GM19099 (cell line): Measurements from ENCODE around the gene KNCN.

Source experiments
- POLR2A ChIP-seq: IDR thresholded peaks from 3 replicates; pipeline ENCODE4 v1.6.1; 2011; ENCODE audit warnings: low read depth; ENCODE audit not compliant: insufficient read length; ENCODE audit errors: extremely low read depth

The KNCN gene

GRCh38 chr1:46537651-46538050 lies 13.8 kb downstream of the KNCN start:
- no peak for TF ChIP-seq POLR2A

DNA sequence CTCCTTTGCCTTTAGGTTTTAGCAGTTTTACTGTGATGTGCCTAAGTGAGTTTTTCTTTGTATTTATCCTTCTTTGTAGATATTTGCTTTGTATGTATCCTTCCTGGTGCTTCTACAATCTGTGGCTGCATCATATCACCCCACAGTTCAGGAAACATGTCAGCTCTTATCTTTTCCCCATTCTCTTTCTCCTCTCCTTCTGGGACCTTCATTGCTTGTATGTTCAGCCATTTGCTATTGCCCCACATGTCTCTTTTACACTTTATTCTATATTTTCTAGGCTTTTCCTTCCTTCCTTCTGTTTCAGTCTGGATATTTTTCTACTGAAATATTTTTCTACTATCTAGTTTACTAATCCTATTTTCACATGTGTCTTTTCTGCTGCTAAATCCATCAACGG lies 14.9 kb downstream of the KNCN start:
- TF ChIP-seq POLR2A: no peak

- no peak for TF ChIP-seq POLR2A
These were observed 16.4 kb downstream of the KNCN start for GRCh38 chr1:46535063-46535462.

DNA sequence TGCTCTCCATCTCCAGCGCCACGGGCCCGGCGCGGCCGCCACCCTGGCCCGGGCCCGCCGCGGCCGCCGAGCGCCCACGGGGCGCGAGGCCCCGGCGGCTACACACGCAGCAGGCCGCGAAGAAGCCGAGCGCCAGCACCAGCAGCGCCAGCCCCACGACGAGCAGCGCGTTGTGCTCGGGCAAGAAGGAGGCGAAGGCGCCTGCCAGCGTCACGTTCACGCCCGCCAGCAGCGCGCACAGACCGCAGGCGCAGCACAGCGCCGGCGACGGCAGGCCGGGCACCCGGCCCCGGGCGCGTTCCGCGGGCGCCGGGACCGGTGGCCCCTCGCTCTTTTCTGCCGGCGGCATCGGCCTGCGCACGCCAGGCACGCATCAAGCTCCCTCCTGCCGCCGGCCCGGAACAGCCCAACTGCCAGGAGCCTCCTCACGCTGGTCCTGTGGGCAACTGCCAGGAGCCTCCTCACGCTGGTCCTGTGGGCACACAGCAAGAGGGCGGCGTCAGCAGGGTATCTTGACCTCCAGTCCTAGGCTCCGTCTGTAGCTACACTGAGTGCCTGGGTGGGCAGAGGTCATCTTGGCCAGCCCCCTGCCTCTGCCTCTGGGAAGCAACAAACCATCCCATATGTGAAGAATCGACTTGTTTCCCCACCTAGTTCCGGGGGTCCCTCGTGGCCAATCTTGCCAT lies 18.1 kb downstream of the KNCN start:
- no peak for TF ChIP-seq POLR2A

- TF ChIP-seq POLR2A: no peak
These were observed 18.8 kb downstream of the KNCN start for GRCh38 chr1:46532498-46533178.

- no peak for TF ChIP-seq POLR2A
These were observed 19.4 kb downstream of the KNCN start for GRCh38 chr1:46532095-46532494.

DNA sequence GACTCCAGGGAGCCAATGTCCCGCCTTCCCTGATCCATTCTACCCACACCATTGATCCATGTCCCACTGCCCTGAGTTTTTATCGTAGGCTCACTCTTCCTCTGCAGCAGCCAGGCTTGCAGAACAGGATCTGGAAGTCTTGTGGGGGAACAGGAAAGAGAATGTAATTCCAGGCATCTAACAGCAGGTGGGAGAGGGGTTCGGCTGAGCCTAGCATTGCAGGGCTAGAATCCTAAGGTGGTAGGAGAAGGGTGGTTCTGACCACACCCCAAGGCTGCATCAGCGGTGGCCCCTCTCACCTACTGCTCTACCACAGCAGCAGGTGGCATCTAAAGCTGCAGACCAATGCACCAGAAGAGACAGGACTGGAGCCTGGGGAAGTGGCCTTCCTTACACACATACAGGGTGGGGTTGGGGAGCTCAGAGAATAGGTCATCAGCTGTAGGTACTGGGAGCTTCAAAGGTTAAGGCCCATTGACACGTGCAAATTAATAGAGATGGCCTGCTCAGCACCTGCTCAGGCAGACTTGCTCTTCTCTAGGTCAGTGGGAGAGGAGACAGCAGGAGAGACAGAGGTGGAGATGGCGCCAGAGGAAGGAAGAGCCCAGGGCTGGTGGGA lies 20.5 kb downstream of the KNCN start:
- TF ChIP-seq POLR2A: no peak

GRCh38 chr1:46530311-46530710 lies 21.1 kb downstream of the KNCN start:
- TF ChIP-seq POLR2A: no peak

GRCh38 chr1:46529031-46529630 lies 22.3 kb downstream of the KNCN start:
- TF ChIP-seq POLR2A: no peak

DNA sequence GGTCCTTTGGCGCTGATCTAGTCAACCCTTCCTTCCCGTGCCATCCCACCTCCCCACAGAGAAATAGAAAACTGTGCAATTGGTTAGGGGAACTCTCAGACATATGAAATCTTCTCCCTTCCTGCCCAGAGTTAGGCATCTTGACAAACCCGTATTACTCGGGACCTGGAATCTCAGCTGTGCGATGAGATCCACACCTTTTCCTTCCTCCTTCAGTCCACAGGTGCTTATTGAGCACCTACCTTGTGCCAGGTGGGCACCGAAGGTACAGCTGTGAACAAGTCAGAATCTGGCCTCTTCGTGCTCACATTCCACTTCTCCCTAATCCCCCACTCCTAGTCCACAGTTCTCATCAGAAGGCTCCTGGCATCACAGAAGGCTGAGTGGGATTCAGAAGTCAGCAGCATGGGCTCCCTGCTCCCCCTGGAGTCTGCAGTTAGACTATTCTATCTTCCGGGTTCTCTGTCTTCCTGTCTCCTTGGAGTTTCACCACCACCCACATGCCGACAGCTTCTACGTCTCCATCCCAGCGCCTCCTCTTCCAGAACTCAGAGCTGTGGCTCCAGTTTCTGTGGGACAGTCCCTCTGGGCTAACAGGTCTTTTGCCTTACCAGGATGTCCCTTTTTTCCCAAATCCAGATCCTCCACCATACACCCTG lies 23.0 kb downstream of the KNCN start:
- no peak for TF ChIP-seq POLR2A

DNA sequence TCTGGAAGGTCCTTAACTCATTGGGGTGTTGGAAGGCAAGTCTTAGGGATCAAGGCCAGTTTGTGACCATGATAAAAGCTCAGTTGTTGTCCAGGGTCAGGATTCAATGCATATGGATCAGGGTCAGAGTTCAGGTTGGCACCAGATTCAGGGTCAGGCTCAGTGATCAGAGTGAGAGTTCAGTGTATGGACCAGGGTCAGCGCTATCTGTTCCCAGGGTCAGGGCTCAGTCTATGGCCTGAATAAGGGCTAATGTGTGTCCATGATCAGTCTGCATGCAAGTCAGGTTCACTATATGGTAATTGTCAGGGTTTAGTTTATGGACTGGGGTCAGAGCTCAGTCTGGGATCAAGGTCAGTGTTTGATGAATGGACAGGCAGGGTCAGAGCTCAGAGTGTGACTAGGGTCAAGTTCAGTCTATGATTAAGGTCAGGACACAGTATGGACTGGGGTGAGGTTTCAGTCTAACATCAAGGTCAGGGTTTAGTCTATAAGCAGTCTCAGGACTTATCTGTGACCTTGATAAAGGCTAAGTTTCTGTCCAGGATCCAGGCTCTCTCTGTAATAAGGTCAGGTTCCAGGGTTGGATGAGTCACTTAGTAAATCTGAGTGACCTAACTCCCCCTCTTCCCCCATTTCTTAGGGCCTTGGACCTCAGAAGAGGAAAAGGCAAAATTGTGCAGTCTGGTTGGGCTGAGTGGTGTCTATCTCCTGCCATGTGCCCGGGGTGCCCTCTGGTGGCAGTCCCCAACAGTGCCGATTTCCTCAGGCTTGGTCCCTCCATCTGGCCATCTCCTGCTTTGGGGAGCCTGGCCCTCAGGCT lies 23.8 kb downstream of the KNCN start:
- no peak for TF ChIP-seq POLR2A

- no peak for TF ChIP-seq POLR2A
These were observed 24.7 kb downstream of the KNCN start for GRCh38 chr1:46526691-46527291.

GRCh38 chr1:46526013-46526690 lies 25.3 kb downstream of the KNCN start:
- no peak for TF ChIP-seq POLR2A

DNA sequence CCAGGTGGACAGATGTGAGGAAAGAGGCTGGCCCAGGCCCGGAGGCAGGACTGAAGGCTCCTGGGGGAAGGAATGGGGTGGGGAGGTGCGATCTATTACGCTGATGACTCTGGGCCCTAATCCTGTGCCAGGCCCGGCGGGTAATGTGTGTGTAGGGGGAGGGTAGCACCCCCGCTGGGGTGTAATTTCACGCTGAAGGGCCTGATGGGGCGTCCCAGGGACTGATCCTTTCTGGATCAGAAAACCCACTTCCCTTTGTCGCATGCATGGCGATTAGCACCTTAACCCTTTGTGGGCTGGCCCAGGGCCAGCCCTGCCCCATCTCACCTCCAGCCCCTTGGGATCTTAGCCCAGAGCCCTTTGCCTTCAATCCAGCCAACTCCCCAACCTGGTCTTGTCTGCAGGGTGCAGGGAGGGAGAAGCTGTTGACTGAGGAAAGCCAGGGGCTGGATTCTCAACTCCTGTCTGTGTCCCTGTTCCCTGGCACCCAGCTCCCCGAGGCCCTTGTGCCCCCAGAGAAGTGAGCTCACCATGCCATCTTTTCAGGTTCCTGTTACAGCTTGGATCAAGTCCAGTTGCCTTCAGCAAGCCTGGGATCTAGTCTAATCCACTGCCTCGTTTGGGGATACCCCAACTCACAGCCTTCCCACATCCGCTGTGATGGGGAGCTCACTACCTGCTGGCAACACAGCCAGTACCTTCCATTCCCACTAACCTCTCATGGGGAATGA lies 26.0 kb downstream of the KNCN start:
- TF ChIP-seq POLR2A: no peak
